Body of pancreas (tissue), 4 donors: Measurements from ENCODE around the gene MKNK1. TPM values are rescaled to one million over a fixed set of nuclear protein-coding genes. Genes with fewer than 3 reads are reported as not detected.

Experiments
- ATAC-seq: fragments of 150-250 bp; one replicate; pipeline ENCODE4 v1.9.1; 2016
- DNase-seq, 4 donors: peaks; one replicate each; pipeline ENCODE4 v3.0.0-alpha.2; 2019
- H3K27ac ChIP-seq, 4 donors: fragments of 200-600 bp; sonication (generic); 1 replicate in 3 of 4; 2 replicates in 1 of 4; pipeline versions ENCODE4 v1.5.1 to v1.6.1; 2016 to 2019; ENCODE audit warnings: mild to moderate bottlenecking in 1 of 4, mixed read lengths in 1 of 4, moderate library complexity in 1 of 4
- H3K27me3 ChIP-seq, 2 donors: fragments of 200-600 bp; sonication (generic); one replicate each; pipeline ENCODE4 v1.6.0; 2016; ENCODE audit warnings: mild to moderate bottlenecking in 1 of 2
- H3K36me3 ChIP-seq, 2 donors: fragments of 200-600 bp; sonication (generic); replicated peaks in 1 of 2; 2 replicates each; pipeline ENCODE4 v1.5.1; 2016; ENCODE audit warnings: low read depth in 2 of 2; ENCODE audit not compliant: insufficient read depth in 1 of 2
- H3K4me1 ChIP-seq: fragments of 200-600 bp; sonication (generic); one replicate; pipeline ENCODE4 v1.6.0; 2016
- H3K4me3 ChIP-seq, 2 donors: fragments of 200-600 bp; sonication (generic); 1 replicate in 1 of 2; 2 replicates in 1 of 2; pipeline ENCODE4 v1.5.1; 2016 to 2019
- H3K9me3 ChIP-seq, 3 donors: fragments of 200-600 bp; sonication (generic); 1 replicate in 2 of 3; 2 replicates in 1 of 3; pipeline ENCODE4 v1.5.1; 2016
- CTCF ChIP-seq, 7 experiments: fragments of 450-650 bp in 4 of 7; fragments of 200-600 bp in 3 of 7; sonication (generic) in 3 of 7; IDR thresholded peaks; one replicate each; pipeline ENCODE4 v1.5.1; 2016 to 2019; ENCODE audit warnings: antibody characterized with exemption in 7 of 7
- POLR2A ChIP-seq, 3 donors: fragments of 450-650 bp; IDR thresholded peaks; one replicate each; pipeline ENCODE4 v1.6.1; 2016; ENCODE audit warnings: antibody characterized with exemption in 3 of 3, mild to moderate bottlenecking in 2 of 3
- WGBS, 2 donors: methylation state at CpG; one replicate each; pipeline ENCODE4 v1.1.5; 2017; 5-methylcytosine and 5-hydroxymethylcytosine counted together
- intact Hi-C: fragments of 100-400 bp; cut with DNase I; formaldehyde crosslinking; loops from one replicate; pipeline ENCODE4 v1.15.1; 2023
- total RNA-seq, 2 donors: library from RNA; depleted of rRNA; stranded (reverse); fragments of >200 nt; gene quantifications; one replicate each; pipeline ENCODE4 v1.1.0, GENCODE V29; 2016

Gene MKNK1
- total RNA-seq, 2 donors from 2014 or later: 155 to 238 TPM

GRCh38 chr1:46585312-46585938 is 18.6 kb downstream of the MKNK1 start:
- Histone ChIP-seq H3K27ac (no peak overlapping the region), H3K36me3 (peaks cover 4 to 23% of the 10 kb centered on the region in 2 donors), H3K27me3 (no peaks in the 10 kb centered on the region), H3K4me1 (peaks cover 35% of the 10 kb centered on the region), H3K4me3 (no peak overlapping the region), H3K9me3 (no peaks in the 10 kb centered on the region)
- 57 to 63% methylated on average over 12 of the region's 12 CpGs for WGBS, 2 donors
- TF ChIP-seq POLR2A (IDR thresholded peaks at IDR 0.05) (no peak), CTCF (IDR thresholded peaks at IDR 0.05) (no peak)
- intact Hi-C loops: no loop called here
- DNase-seq (no peak), ATAC-seq (no peak)

DNA sequence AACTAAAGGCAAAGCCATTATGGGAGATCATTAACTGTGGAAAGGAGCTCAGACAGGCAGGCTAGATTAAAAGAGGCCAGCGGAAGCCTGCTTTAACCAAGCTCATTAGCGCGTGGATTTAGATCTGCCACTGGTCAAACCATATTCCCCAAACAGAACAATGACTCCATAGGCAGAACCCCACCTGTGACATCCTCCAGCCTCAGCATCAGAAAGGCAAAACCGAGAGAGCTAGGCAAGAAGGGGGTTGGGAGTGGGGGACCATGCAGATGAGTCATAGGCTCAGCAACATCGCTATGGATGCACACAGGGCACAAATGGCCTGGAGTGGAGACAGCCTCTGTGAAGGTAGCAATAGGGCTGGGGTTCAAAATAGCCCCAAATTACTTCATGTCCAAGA is 20.6 kb downstream of the MKNK1 start:
- ATAC-seq (no peak), DNase-seq (no peak)
- H3K36me3 ChIP-seq: peaks cover 4 to 26% of the 10 kb centered on the region in 2 donors
- H3K27ac ChIP-seq: peak overlapping the region in 1 of 4 donors; percentile 15
- H3K4me1 ChIP-seq: peaks cover 27% of the 10 kb centered on the region
- 79 to 85% methylated on average over 5 of the region's 5 CpGs for WGBS, 2 donors
- H3K4me3 ChIP-seq: no peak overlapping the region
- intact Hi-C loops: no loop called here
- no peak for TF ChIP-seq CTCF (IDR thresholded peaks at IDR 0.05)
- TF ChIP-seq POLR2A (IDR thresholded peaks at IDR 0.05): no peak
- no peaks in the 10 kb centered on the region for H3K27me3 ChIP-seq
- no peaks in the 10 kb centered on the region for H3K9me3 ChIP-seq

- peaks cover 4 to 26% of the 10 kb centered on the region in 2 donors for H3K36me3 ChIP-seq
- H3K4me1 ChIP-seq: peaks cover 24% of the 10 kb centered on the region
- intact Hi-C loops: no loop called here
- ATAC-seq (no peak), DNase-seq (no peak)
- TF ChIP-seq CTCF (IDR thresholded peaks at IDR 0.05) (no peak), POLR2A (IDR thresholded peaks at IDR 0.05) (no peak)
- 59 to 61% methylated on average over 7 of the region's 7 CpGs for WGBS, 2 donors
- no peaks in the 10 kb centered on the region for H3K9me3 ChIP-seq
- no peaks in the 10 kb centered on the region for H3K27me3 ChIP-seq
- no peak overlapping the region for H3K4me3 ChIP-seq
- peak overlapping the region in 1 of 4 donors; percentile 8 for H3K27ac ChIP-seq
These were observed 21.1 kb downstream of the MKNK1 start for GRCh38 chr1:46582972-46583371.

GRCh38 chr1:46581681-46582455 is 22.2 kb downstream of the MKNK1 start:
- intact Hi-C loops: no loop called here
- DNase-seq: no peak
- WGBS, 2 donors: 74 to 81% methylated on average over 4 of the region's 4 CpGs
- H3K4me3 ChIP-seq: no peak overlapping the region
- H3K4me1 ChIP-seq: peaks cover 15% of the 10 kb centered on the region
- no peak for ATAC-seq
- no peaks in the 10 kb centered on the region for H3K27me3 ChIP-seq
- peak overlapping the region in 1 of 4 donors; percentile 8 for H3K27ac ChIP-seq
- TF ChIP-seq POLR2A (IDR thresholded peaks at IDR 0.05): no peak
- TF ChIP-seq CTCF (IDR thresholded peaks at IDR 0.05): no peak
- H3K9me3 ChIP-seq: no peaks in the 10 kb centered on the region
- peaks cover 4 to 28% of the 10 kb centered on the region in 2 donors for H3K36me3 ChIP-seq
